ENCODE data around the gene STAC2. TPM values are rescaled to one million over a fixed set of nuclear protein-coding genes. Genes with fewer than 3 reads are reported as not detected.

STAC2 gene
- total RNA-seq, 4 donors from 2014 or later: 0.85 TPM; not detected in 3

DNA sequence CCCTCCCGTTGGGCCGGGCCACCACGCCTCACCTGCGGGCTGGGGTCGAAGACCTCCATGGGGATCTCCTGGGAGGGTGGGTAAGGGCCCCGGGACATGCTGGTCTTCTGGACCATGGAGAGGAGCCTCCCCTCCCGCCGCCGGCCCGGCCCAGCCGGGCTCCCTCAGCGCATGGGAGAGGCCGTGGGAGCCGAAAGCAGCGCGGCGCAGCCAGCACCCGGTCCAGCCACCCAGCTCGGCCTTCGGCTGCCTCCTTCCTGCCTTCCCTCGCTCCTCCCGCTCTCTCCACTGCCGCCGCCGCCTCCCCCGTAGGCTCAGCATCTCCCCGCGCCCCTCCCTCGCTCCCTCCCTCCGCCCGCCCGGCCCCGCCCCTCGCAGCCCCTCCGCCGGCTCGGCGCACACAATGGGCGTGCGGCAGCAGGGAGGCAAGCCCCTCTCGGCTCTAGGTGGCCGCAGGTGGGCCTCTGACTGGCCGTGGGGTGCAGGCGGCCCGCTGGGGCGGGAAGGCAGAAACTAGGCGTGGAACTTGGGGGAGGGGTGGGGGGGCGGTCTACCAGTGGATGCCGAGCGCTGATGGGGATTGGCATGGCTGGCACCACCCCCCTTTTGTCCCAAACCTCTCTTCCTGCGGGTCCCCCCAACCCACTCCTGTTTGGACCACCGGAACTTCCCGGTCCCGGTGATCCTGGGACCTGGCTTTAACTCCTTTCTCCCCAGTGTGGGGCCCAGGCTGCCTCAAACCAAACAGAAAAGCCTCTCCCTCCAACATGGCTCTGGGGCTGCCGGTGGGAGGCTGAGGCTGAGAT, 28.2 kb downstream of the STAC2 start, which contains the start of gene CACNB1:
CACNB1 (minus strand) TSS at position 290 of the 806 bp plus-strand sequence; CDS start at position 116, 174 bp downstream.
- TF ChIP-seq, protein P1, sequence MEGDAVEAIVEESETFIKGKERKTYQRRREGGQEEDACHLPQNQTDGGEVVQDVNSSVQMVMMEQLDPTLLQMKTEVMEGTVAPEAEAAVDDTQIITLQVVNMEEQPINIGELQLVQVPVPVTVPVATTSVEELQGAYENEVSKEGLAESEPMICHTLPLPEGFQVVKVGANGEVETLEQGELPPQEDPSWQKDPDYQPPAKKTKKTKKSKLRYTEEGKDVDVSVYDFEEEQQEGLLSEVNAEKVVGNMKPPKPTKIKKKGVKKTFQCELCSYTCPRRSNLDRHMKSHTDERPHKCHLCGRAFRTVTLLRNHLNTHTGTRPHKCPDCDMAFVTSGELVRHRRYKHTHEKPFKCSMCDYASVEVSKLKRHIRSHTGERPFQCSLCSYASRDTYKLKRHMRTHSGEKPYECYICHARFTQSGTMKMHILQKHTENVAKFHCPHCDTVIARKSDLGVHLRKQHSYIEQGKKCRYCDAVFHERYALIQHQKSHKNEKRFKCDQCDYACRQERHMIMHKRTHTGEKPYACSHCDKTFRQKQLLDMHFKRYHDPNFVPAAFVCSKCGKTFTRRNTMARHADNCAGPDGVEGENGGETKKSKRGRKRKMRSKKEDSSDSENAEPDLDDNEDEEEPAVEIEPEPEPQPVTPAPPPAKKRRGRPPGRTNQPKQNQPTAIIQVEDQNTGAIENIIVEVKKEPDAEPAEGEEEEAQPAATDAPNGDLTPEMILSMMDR (IDR thresholded peaks at IDR 0.05; ENCODE audit: low read depth): no peak

DNA sequence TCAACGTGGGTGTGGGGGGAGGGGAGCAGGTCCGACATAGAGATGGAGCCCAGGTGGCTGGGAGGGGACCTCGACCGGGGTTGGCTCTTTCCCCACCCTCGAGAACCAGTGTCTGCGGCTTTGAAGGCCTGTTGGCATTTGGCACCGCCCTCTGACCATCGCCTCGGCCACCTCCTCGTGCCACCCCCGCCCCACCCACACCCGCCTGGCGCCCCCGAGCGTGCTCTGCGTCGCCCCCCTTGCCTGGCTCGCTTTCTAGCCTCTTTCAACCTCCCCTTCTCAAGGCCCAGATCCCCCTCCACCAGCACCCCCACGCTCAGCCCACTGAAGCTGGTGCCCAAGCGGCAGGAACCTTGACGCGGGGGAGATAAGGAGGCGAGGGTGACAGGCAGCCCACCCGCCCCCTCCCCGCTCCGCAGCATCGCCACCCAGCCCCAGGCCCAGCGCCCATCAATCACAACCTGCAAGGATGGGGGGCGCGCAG, 28.9 kb downstream of the STAC2 start:
- TF ChIP-seq, protein P1 (IDR thresholded peaks at IDR 0.05; ENCODE audit: low read depth): no peak

DNA sequence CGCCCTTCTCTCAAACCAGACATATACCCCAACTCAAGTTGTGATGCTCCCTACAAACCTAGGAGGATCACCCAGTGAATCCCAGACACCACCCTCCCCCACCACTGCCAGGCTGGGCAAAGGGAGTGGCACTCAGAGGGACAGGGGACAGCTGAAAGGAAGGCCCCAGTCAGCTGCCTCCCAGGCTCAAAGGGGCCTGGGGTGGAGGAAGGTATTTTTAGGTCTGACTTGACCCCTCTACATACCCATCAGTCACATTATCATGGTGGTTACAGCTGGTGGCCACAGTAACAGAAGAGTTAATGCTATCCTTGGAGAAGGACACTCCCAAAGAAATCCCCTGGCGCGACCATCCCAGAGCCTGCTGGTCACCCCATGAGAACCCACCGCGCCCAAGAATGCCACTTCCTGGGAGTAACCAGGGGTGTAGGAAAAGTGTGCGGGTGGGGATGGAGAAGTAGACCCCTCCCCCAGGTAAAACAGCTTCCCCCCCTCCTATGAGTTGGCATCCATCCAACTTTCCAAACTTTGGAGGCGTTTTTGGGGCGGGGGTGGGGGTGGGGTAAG, 29.4 kb downstream of the STAC2 start:
- TF ChIP-seq, protein P1 (IDR thresholded peaks at IDR 0.05; ENCODE audit: low read depth): no peak

DNA sequence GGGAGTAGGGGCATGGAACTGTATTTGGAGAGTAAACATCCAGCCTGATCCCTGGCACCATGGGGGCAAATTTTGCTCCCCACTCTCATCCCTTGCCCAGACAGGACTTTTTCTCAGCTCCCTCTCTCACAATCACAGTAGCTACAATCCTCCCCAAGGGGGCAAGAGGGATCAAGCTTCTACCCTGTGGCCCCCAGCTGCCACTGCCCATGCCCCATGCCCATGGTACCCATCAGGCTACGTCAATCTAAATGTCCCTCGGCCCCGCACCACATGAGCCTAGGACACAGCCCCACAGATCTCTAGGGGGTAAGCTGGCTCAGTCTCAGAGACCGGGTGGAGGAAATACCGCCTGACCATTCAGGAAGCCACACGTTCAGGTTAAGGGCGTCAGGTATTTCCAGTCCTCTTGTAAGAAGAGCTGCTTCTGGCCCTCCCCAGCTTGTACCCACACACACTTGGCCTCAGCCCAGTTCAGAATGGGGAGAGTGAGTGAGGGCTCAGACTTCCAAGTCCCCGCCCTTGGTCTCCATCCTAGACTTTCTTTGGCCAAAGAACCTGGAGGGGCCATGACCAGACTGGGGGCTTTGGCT, 30.1 kb downstream of the STAC2 start:
- TF ChIP-seq, protein P1 (IDR thresholded peaks at IDR 0.05; ENCODE audit: low read depth): no peak

DNA sequence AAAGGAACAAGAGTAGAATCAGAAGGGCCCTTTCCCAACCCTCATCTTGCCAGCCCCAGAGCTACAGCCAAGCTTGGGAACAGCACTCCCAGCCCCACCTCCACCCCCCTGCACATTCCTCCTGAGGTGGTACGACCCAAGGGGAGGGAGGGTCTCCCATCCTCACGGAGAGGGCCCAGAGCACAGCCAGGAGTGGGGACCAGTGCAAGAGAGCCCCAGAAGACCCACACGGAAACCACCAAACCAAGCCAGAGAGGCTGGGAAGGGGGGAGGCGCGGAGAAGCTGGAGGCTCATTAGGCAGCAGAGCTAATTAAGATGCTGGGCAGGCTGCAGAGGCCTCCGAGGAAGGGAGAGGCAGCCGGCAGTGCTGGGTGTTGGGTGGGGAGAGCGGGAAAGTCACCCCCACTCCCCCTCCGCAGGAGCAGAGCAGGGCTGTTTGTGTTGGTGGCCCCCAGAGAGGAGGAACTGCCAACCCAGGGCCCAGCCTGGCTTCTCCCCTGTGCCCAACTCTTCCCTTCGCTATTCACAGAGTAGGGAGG, 30.7 kb downstream of the STAC2 start:
- TF ChIP-seq, protein P1 (IDR thresholded peaks at IDR 0.05; ENCODE audit: low read depth): no peak

DNA sequence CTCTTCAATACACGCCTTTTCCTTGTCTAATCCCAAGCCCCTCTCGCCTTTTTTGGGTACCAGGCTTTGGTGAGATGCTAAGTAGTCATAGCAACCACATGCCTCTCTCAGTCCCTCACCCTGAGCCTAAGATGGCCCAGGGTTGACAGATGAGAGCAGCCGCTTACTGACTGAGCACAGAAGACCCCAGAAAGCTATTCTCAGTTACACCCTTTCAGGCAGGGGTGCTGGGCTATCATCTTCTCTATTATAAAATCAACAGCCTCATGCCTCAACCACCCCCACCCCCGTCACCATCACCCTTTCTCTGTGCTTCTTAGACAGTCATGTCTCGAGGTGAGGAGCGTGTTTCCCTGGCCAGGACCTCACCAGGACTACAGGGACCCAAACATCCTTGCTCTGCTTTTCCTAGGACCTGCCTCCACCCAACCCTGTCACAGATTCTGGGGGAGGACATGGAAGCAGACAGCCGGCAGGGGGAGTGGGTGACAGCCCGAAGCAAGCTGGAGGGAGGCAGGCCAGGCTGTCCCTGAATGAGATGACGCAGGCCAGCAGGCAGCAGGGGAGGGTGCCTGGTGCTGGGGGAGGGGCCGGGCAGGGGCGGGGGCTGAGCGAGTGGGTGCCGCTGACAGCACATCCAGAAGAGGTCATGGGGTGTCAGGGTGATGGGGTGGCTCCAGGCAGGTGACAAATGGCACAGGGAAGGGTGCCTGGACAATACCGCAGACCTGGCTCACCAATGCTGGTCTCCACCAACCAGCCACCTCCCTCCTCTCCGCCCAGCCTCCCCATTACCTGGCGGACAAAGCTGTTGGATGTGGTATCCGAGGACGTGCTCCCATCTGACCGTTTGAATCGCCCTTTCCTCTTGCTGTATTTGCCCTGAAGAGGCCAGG, 31.4 kb downstream of the STAC2 start:
- TF ChIP-seq, protein P1 (IDR thresholded peaks at IDR 0.05; ENCODE audit: low read depth): no peak
